Stomach (tissue), 4 donors: ENCODE measurements around the gene COL1A2.

Source experiments
- CTCF ChIP-seq, 7 experiments: fragments of 450-650 bp in 4 of 7; fragments of 200-600 bp in 3 of 7; sonication (generic) in 3 of 7; IDR thresholded peaks; one replicate each; pipeline ENCODE4 v1.5.1; 2016 to 2019; ENCODE audit warnings: antibody characterized with exemption in 7 of 7, control low read depth in 2 of 7, mild to moderate bottlenecking in 1 of 7
- POLR2A ChIP-seq, 4 donors: fragments of 450-650 bp; IDR thresholded peaks; one replicate each; pipeline ENCODE4 v1.6.1; 2016; ENCODE audit warnings: antibody characterized with exemption in 4 of 4, control low read depth in 2 of 4, mild to moderate bottlenecking in 1 of 4, moderate library complexity in 1 of 4

GRCh38 chr7:94355454-94355853, 39.2 kb upstream of the COL1A2 start:
- TF ChIP-seq CTCF (IDR thresholded peaks at IDR 0.05) (no peak), POLR2A (IDR thresholded peaks at IDR 0.05) (no peak)
